ENCODE results near the gene ATF3. TPM values are rescaled to one million over a fixed set of nuclear protein-coding genes. Genes with fewer than 3 reads are reported as not detected.

The ATF3 gene
- total RNA-seq: 15.4 TPM
- long read RNA-seq, transcript ATF3-202 (4 exons, 2,033 nt): major isoform, 24 of 33 reads
- long read RNA-seq, partial matches to known transcripts: 0 of 33 reads
- long read RNA-seq, other reads (novel, unspliced or antisense): 6 of 33 reads

- ATAC-seq (ENCODE audit: poor library complexity) (peak; percentile 95), DNase-seq (peak; percentile 100)
- intact Hi-C loops (cut with DNase I): loop anchor here (2.0 kb wide), 1 partner anchor 132 kb away; no protein-coding TSS in a partner anchor
Measured at GRCh38 chr1:212608392-212608958, at the start of gene ATF3. Gene ATF3, plus strand, starts transcription at chr1:212608761. Its CDS starts 6,261 bp downstream, at chr1:212615022.

- intact Hi-C loops (cut with DNase I): no loop called here
- no peak for ATAC-seq (ENCODE audit: poor library complexity)
- no peak for DNase-seq
Measured at GRCh38 chr1:212559929-212560328, 48.6 kb upstream of the ATF3 start.

GRCh38 chr1:212560933-212561460 lies 47.6 kb upstream of the ATF3 start:
- DNase-seq (no peak), ATAC-seq (ENCODE audit: poor library complexity) (no peak)
- intact Hi-C loops (cut with DNase I): no loop called here

GRCh38 chr1:212561501-212561931 lies 47.0 kb upstream of the ATF3 start:
- DNase-seq (no peak), ATAC-seq (ENCODE audit: poor library complexity) (no peak)
- intact Hi-C loops (cut with DNase I): no loop called here

- no peak for DNase-seq
- intact Hi-C loops (cut with DNase I): no loop called here
- ATAC-seq (ENCODE audit: poor library complexity): no peak
Measured at GRCh38 chr1:212562771-212563170, 45.8 kb upstream of the ATF3 start.

- ATAC-seq (ENCODE audit: poor library complexity): no peak
- intact Hi-C loops (cut with DNase I): loop anchor here (5.0 kb wide), 1 partner anchor 48 kb away; no protein-coding TSS in a partner anchor
- DNase-seq: no peak
Measured at GRCh38 chr1:212565079-212565478, 43.5 kb upstream of the ATF3 start.

- DNase-seq (no peak), ATAC-seq (ENCODE audit: poor library complexity) (no peak)
- intact Hi-C loops (cut with DNase I): loop anchor here (5.0 kb wide), 1 partner anchor 48 kb away; no protein-coding TSS in a partner anchor
Measured at GRCh38 chr1:212565571-212566305, 42.8 kb upstream of the ATF3 start.

- no peak for DNase-seq
- ATAC-seq (ENCODE audit: poor library complexity): peak; percentile 82
- intact Hi-C loops (cut with DNase I): loop anchor here (5.0 kb wide), 1 partner anchor 50 kb away; no protein-coding TSS in a partner anchor
Measured at GRCh38 chr1:212566522-212567479, 41.8 kb upstream of the ATF3 start.

- DNase-seq: no peak
- intact Hi-C loops (cut with DNase I): loop anchor here (5.0 kb wide), 1 partner anchor 50 kb away; no protein-coding TSS in a partner anchor
- ATAC-seq (ENCODE audit: poor library complexity): no peak
Measured at GRCh38 chr1:212567638-212568037, 40.9 kb upstream of the ATF3 start.

GRCh38 chr1:212568978-212569537 lies 39.5 kb upstream of the ATF3 start:
- DNase-seq (no peak), ATAC-seq (ENCODE audit: poor library complexity) (no peak)
- intact Hi-C loops (cut with DNase I): loop anchor here (5.0 kb wide), 1 partner anchor 52 kb away; no protein-coding TSS in a partner anchor

GRCh38 chr1:212574732-212575131 lies 33.8 kb upstream of the ATF3 start:
- DNase-seq (no peak), ATAC-seq (ENCODE audit: poor library complexity) (no peak)
- intact Hi-C loops (cut with DNase I): no loop called here

GRCh38 chr1:212575333-212575732 lies 33.2 kb upstream of the ATF3 start:
- intact Hi-C loops (cut with DNase I): no loop called here
- ATAC-seq (ENCODE audit: poor library complexity): no peak

GRCh38 chr1:212578041-212578440 lies 30.5 kb upstream of the ATF3 start:
- intact Hi-C loops (cut with DNase I): no loop called here
- no peak for ATAC-seq (ENCODE audit: poor library complexity)
- DNase-seq: no peak

More at GRCh38 chr1:212575333-212575732, 33.2 kb upstream of the ATF3 start:
- no peak for DNase-seq

GRCh38 chr1:212581034-212581433 lies 27.5 kb upstream of the ATF3 start:
- ATAC-seq (ENCODE audit: poor library complexity): no peak
- intact Hi-C loops (cut with DNase I): no loop called here
- DNase-seq: no peak

GRCh38 chr1:212582291-212582690 lies 26.3 kb upstream of the ATF3 start:
- intact Hi-C loops (cut with DNase I): no loop called here
- ATAC-seq (ENCODE audit: poor library complexity) (no peak), DNase-seq (no peak)

GRCh38 chr1:212582808-212583615 lies 25.5 kb upstream of the ATF3 start:
- DNase-seq (no peak), ATAC-seq (ENCODE audit: poor library complexity) (no peak)
- intact Hi-C loops (cut with DNase I): no loop called here

GRCh38 chr1:212583643-212584042 lies 24.9 kb upstream of the ATF3 start:
- intact Hi-C loops (cut with DNase I): no loop called here
- ATAC-seq (ENCODE audit: poor library complexity): no peak
- no peak for DNase-seq
